Mesendoderm (in vitro differentiated cells): ENCODE data around the gene MRAP.

Experiments used
- DNase-seq: peaks from one replicate; pipeline ENCODE4 v3.0.0; 2013
- H2AK5ac ChIP-seq: 2 replicates; pipeline ENCODE4 v1.6.1; 2013; ENCODE audit warnings: low read length, inconsistent platforms
- H2BK120ac ChIP-seq: 2 replicates; pipeline ENCODE4 v1.6.1; 2013; ENCODE audit warnings: low read depth, mild to moderate bottlenecking, low read length, moderate library complexity, mixed read lengths
- H2BK15ac ChIP-seq: replicated peaks from 2 replicates; pipeline ENCODE4 v1.6.1; 2013; ENCODE audit warnings: low read depth, mild to moderate bottlenecking, moderate library complexity
- H2BK5ac ChIP-seq: 2 replicates; pipeline ENCODE4 v1.6.1; 2013; ENCODE audit warnings: low read length, inconsistent platforms
- H3K18ac ChIP-seq: 2 replicates; pipeline ENCODE4 v1.6.1; 2013; ENCODE audit warnings: mild to moderate bottlenecking, low read length, mixed read lengths
- H3K23ac ChIP-seq: one replicate; pipeline ENCODE4 v1.6.1; 2013; ENCODE audit warnings: low read length
- H3K27ac ChIP-seq: 2 replicates; pipeline ENCODE4 v1.5.1; 2013; ENCODE audit warnings: low read depth, mild to moderate bottlenecking, inconsistent platforms, low read length, moderate library complexity
- H3K27me3 ChIP-seq: 2 replicates; pipeline ENCODE4 v1.6.1; 2013; ENCODE audit warnings: low read length, control low read depth, mild to moderate bottlenecking, inconsistent platforms; ENCODE audit not compliant: insufficient read depth, poor library complexity
- H3K36me3 ChIP-seq: 2 replicates; pipeline ENCODE4 v1.6.1; 2013; ENCODE audit warnings: low read length, inconsistent platforms; ENCODE audit not compliant: control insufficient read depth, insufficient read depth
- H3K4ac ChIP-seq: one replicate; pipeline ENCODE4 v1.6.1; 2013; ENCODE audit warnings: low read depth, mild to moderate bottlenecking, low read length, moderate library complexity
- H3K4me1 ChIP-seq: 2 replicates; pipeline ENCODE4 v1.6.1; 2013; ENCODE audit warnings: low read depth, low read length, inconsistent platforms; ENCODE audit not compliant: control insufficient read depth
- H3K4me2 ChIP-seq: 2 replicates; pipeline ENCODE4 v1.6.1; 2013; ENCODE audit warnings: low read length
- H3K4me3 ChIP-seq: 2 replicates; pipeline ENCODE4 v1.5.1; 2013; ENCODE audit warnings: mild to moderate bottlenecking, low read length
- H3K56ac ChIP-seq: one replicate; pipeline ENCODE4 v1.6.1; 2013; ENCODE audit warnings: low read length
- H3K79me1 ChIP-seq: 2 replicates; pipeline ENCODE4 v1.6.1; 2013; ENCODE audit warnings: low read length, inconsistent platforms
- H3K79me2 ChIP-seq: 2 replicates; pipeline ENCODE4 v1.6.1; 2013; ENCODE audit warnings: mild to moderate bottlenecking, low read length; ENCODE audit not compliant: control insufficient read depth, insufficient read depth
- H3K9ac ChIP-seq: 2 replicates; pipeline ENCODE4 v1.6.1; 2013; ENCODE audit warnings: low read length, inconsistent platforms
- H4K5ac ChIP-seq: one replicate; pipeline ENCODE4 v1.6.1; 2013; ENCODE audit warnings: low read length
- H4K8ac ChIP-seq: one replicate; pipeline ENCODE4 v1.6.1; 2013; ENCODE audit warnings: low read depth, mild to moderate bottlenecking, control low read depth, low read length, moderate library complexity
- WGBS: extraction: QIAGEN DNeasy Blood & Tissue Kit; methylation state at CpG from one replicate; pipeline ENCODE4 v1.1.7; 2013; ENCODE audit warnings: low lambda C conversion rate, missing lambda C conversion rate; ENCODE audit not compliant: insufficient coverage; ENCODE audit errors: extremely low coverage; 5-methylcytosine and 5-hydroxymethylcytosine counted together

Gene MRAP

GRCh38 chr21:32356874-32357395 lies 58.3 kb downstream of the MRAP start:
- H4K5ac ChIP-seq: no peak overlapping the region

GRCh38 chr21:32359719-32360260 lies 61.1 kb downstream of the MRAP start:
- H3K79me1 ChIP-seq: no peaks in the 10 kb centered on the region
- no CpG with 5 or more reads among the region's 7 CpGs for WGBS

More at GRCh38 chr21:32356874-32357395, 58.3 kb downstream of the MRAP start:
- Histone ChIP-seq H3K36me3 (peaks cover 31% of the 10 kb centered on the region), H3K56ac (no peak overlapping the region), H3K27me3 (no peaks in the 10 kb centered on the region), H3K4me3 (no peak overlapping the region), H3K23ac (no peak overlapping the region), H2BK15ac (no peak overlapping the region), H3K18ac (no peak overlapping the region), H4K8ac (no peak overlapping the region), H2BK120ac (no peak overlapping the region), H3K4me2 (no peak overlapping the region), H2AK5ac (no peak overlapping the region), H3K79me1 (no peaks in the 10 kb centered on the region), H3K79me2 (no peaks in the 10 kb centered on the region), H3K27ac (no peak overlapping the region), H3K9ac (no peak overlapping the region), H3K4ac (no peak overlapping the region), H3K4me1 (no peaks in the 10 kb centered on the region), H2BK5ac (no peak overlapping the region)
- WGBS: no CpG with 5 or more reads among the region's 1 CpG
- DNase-seq: no peak

GRCh38 chr21:32360401-32360975 lies 61.8 kb downstream of the MRAP start:
- Histone ChIP-seq H3K79me2 (no peaks in the 10 kb centered on the region), H3K79me1 (no peaks in the 10 kb centered on the region), H3K27me3 (no peaks in the 10 kb centered on the region), H3K56ac (no peak overlapping the region), H3K27ac (no peak overlapping the region), H3K4ac (no peak overlapping the region), H3K4me1 (no peaks in the 10 kb centered on the region), H4K8ac (no peak overlapping the region), H3K23ac (no peak overlapping the region), H2AK5ac (no peak overlapping the region), H3K4me2 (no peak overlapping the region), H3K18ac (no peak overlapping the region), H3K36me3 (peaks cover 27% of the 10 kb centered on the region), H2BK15ac (no peak overlapping the region), H3K9ac (no peak overlapping the region), H4K5ac (no peak overlapping the region), H2BK5ac (no peak overlapping the region), H3K4me3 (no peak overlapping the region), H2BK120ac (no peak overlapping the region)
- DNase-seq: no peak
- no CpG with 5 or more reads among the region's 5 CpGs for WGBS

More at GRCh38 chr21:32359719-32360260, 61.1 kb downstream of the MRAP start:
- H3K79me2 ChIP-seq: no peaks in the 10 kb centered on the region
- no peaks in the 10 kb centered on the region for H3K27me3 ChIP-seq
- no peak overlapping the region for H2AK5ac ChIP-seq
- peaks cover 27% of the 10 kb centered on the region for H3K36me3 ChIP-seq
- no peak overlapping the region for H2BK15ac ChIP-seq
- H2BK5ac ChIP-seq: no peak overlapping the region
- H4K5ac ChIP-seq: no peak overlapping the region
- no peak overlapping the region for H3K4ac ChIP-seq
- H3K18ac ChIP-seq: no peak overlapping the region
- no peaks in the 10 kb centered on the region for H3K4me1 ChIP-seq
- H3K9ac ChIP-seq: no peak overlapping the region
- H3K4me3 ChIP-seq: no peak overlapping the region
- no peak overlapping the region for H3K4me2 ChIP-seq
- no peak overlapping the region for H3K27ac ChIP-seq
- no peak overlapping the region for H4K8ac ChIP-seq
- DNase-seq: peak; percentile 14
- H3K23ac ChIP-seq: no peak overlapping the region
- no peak overlapping the region for H3K56ac ChIP-seq
- no peak overlapping the region for H2BK120ac ChIP-seq
